Panc1 (cell line): Measurements from ENCODE around the gene ZBTB8A. TPM values are rescaled to one million over a fixed set of nuclear protein-coding genes. Genes with fewer than 3 reads are reported as not detected.
A peak's percentile ranks its signal among the peaks of the same experiment; 100 is the strongest.

ENCODE experiments used
- ATAC-seq: fragments of 200-7000 bp; cut with Tn5 transposase; 2 replicates; pipeline ENCODE4 v1.9.1; 2020; ENCODE audit warnings: mild to moderate bottlenecking, moderate library complexity
- BruUV-seq: library from RNA; stranded (reverse); fragments of 400-500 nt; replicated peaks from 2 replicates; lab custom pipeline; 2021; lab: Mats Ljungman, UMichigan
- CTCF ChIA-PET: fragments of 300-600 bp; sonication (Branson Sonifier 250); formaldehyde crosslinking; loops from one replicate; lab custom pipeline; 2022; ENCODE audit warnings: antibody characterized with exemption; lab: Charles Lee
- POLR2A ChIA-PET: fragments of 300-600 bp; sonication (Branson Sonifier 250); formaldehyde crosslinking; loops from one replicate; lab custom pipeline; 2022; ENCODE audit warnings: antibody characterized with exemption; lab: Charles Lee
- DNase-seq: peaks from one replicate; pipeline ENCODE4 v3.0.0-alpha.2; 2010; ENCODE audit warnings: low read depth, low spot score
- H3K27ac ChIP-seq: 2 replicates; pipeline ENCODE4 v1.5.1; 2011; ENCODE audit warnings: mild to moderate bottlenecking, low read length, inconsistent platforms
- H3K27me3 ChIP-seq: fragments of 200-500 bp; sonication (Bioruptor generic); 2 replicates; pipeline ENCODE4 v1.6.0; 2014; ENCODE audit warnings: low read length, inconsistent platforms; ENCODE audit not compliant: control insufficient read depth, insufficient read depth
- H3K36me3 ChIP-seq: fragments of 200-500 bp; sonication (Bioruptor generic); 2 replicates; pipeline ENCODE4 v1.5.1; 2014; ENCODE audit warnings: inconsistent platforms, mild to moderate bottlenecking, low read length, moderate library complexity; ENCODE audit not compliant: control insufficient read depth, insufficient read depth
- H3K4me1 ChIP-seq: 2 replicates; pipeline ENCODE4 v1.5.1; 2011; ENCODE audit warnings: inconsistent platforms, mild to moderate bottlenecking, low read length, moderate library complexity; ENCODE audit not compliant: control insufficient read depth, insufficient read depth
- H3K4me3 ChIP-seq, 2 experiments: 2 replicates each; pipeline ENCODE4 v1.5.1; 2011 to 2012; ENCODE audit warnings: low read depth in 2 of 2, low read length in 2 of 2, mild to moderate bottlenecking in 2 of 2, inconsistent platforms in 1 of 2, moderate library complexity in 1 of 2
- H3K9me3 ChIP-seq: fragments of 200-500 bp; sonication (Bioruptor generic); 2 replicates; pipeline ENCODE4 v1.5.1; 2014; ENCODE audit warnings: low read depth, mild to moderate bottlenecking, inconsistent platforms, low read length, moderate library complexity; ENCODE audit not compliant: control insufficient read depth, insufficient read depth
- CTCF ChIP-seq: fragments of 450-650 bp; IDR thresholded peaks from 2 replicates; pipeline ENCODE4 v1.5.1; 2017; ENCODE audit warnings: mild to moderate bottlenecking
- POLR2AphosphoS5 ChIP-seq: IDR thresholded peaks from 2 replicates; pipeline ENCODE4 v1.6.1; 2012; ENCODE audit warnings: mild to moderate bottlenecking, low read depth, low read length, moderate library complexity
- REST ChIP-seq, 2 experiments: IDR thresholded peaks; 2 replicates each; pipeline ENCODE4 v1.6.1; 2011 to 2012; ENCODE audit warnings: low read depth in 2 of 2, control low read depth in 1 of 2, low read length in 1 of 2, mild to moderate bottlenecking in 1 of 2, moderate library complexity in 1 of 2; ENCODE audit not compliant: insufficient read depth in 1 of 2
- SIN3A ChIP-seq: IDR thresholded peaks from 2 replicates; pipeline ENCODE4 v1.6.1; 2012; ENCODE audit warnings: low read depth, mild to moderate bottlenecking, low read length, moderate library complexity, borderline replicate concordance; ENCODE audit not compliant: insufficient read depth
- TCF7L2 ChIP-seq: IDR thresholded peaks from 2 replicates; pipeline ENCODE4 v1.6.1; 2011; ENCODE audit warnings: mild to moderate bottlenecking, low read depth, low read length, inconsistent platforms
- in situ Hi-C: cut with HindIII; loops from 2 replicates; pipeline ENCODE4 v1.10.0; 2016; ENCODE audit warnings: low sequenced_read_pairs, low pct_unique_long_range_greater_than_20kb
- intact Hi-C: fragments of 100-400 bp; cut with micrococcal nuclease; formaldehyde crosslinking; loops from one replicate; pipeline ENCODE4 v1.10.0; 2022; ENCODE audit not compliant: unreplicated experiment
- total RNA-seq: library from RNA; stranded (reverse); gene quantifications from one replicate; pipeline ENCODE4 v1.2.1, GENCODE V29; 2021; ENCODE audit not compliant: unreplicated experiment

The ZBTB8A gene
- total RNA-seq, 1 experiment from 2014 or later, result 6.5 TPM

DNA sequence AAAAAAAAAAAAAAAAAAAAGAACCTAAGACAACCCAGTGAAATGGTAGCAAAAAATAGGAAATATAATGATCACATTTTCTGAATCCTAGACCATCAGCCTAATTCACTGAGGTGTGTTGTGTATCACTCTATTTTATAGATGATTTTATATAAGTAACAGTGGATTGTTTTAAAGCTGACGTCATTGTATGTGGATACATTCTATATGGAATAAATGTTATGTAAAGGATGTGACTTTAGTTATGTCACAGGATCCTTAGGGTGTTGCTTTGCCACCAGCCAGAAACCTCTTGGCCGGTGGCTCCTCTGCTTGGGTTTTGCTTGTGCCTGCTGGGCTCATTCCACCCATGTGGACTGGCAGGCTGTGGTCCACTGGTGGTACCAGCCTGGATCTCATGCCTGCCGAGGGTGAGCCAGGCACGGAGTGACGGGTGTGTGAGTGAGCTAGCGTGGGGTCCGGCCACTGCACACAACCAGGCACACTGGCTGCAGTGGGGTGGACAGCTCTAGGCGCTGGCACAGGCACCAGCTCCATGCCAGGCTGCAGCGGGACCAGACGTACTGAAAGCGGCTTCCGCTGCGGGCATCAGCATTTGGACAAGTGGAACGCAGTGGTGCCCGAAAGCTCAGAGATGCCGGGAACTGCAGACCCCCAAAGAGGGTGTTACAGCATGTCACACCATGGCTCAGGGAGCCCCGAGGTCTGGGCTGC is 66.6 kb downstream of the ZBTB8A start:
- H3K27me3 ChIP-seq, result no peaks in the 10 kb centered on the region
- no peak for TF ChIP-seq REST (IDR thresholded peaks at IDR 0.05; ENCODE audit: insufficient read depth in 1 of 2, low read depth in 2 of 2, low read length in 1 of 2)
- no peak for TF ChIP-seq SIN3A
- BruUV-seq, result no TSS peak
- in situ Hi-C loops, result no loop called here
- no peak overlapping the region for H3K4me3 ChIP-seq
- intact Hi-C loops, result no loop called here
- CTCF ChIA-PET, result interaction anchor here (0.6 to 0.8 kb wide), 3 partner anchors 85 to 384 kb away, joined by 3 to 5 read pairs (median 3); partner anchors contain the start of genes EIF3I and TMEM234
- no peak overlapping the region for H3K27ac ChIP-seq
- H3K9me3 ChIP-seq, result no peaks in the 10 kb centered on the region
- ATAC-seq, result peak; percentile 56; the same call in 1 of the 2 replicates
- H3K4me1 ChIP-seq, result no peaks in the 10 kb centered on the region
- no peak for DNase-seq
- no peaks in the 10 kb centered on the region for H3K36me3 ChIP-seq
- POLR2A ChIA-PET, result interaction anchor here (0.5 kb wide), 1 partner anchor 34 kb away, joined by 5 read pairs; no protein-coding TSS in a partner anchor

- ATAC-seq, result peak; percentile 54
- BruUV-seq, result no TSS peak
- ChIA-PET POLR2A (no interaction called here), CTCF (interaction anchor here (0.8 kb wide), 1 partner anchor 86 kb away, joined by 5 read pairs; no protein-coding TSS in a partner anchor)
- H3K36me3 ChIP-seq, result no peaks in the 10 kb centered on the region
- no peaks in the 10 kb centered on the region for H3K27me3 ChIP-seq
- H3K9me3 ChIP-seq, result no peaks in the 10 kb centered on the region
- H3K4me3 ChIP-seq, result no peak overlapping the region
- no peak for DNase-seq
- intact Hi-C loops, result no loop called here
- TF ChIP-seq REST (IDR thresholded peaks at IDR 0.05; ENCODE audit: insufficient read depth in 1 of 2, low read depth in 2 of 2, low read length in 1 of 2) (no peak), SIN3A (no peak), POLR2AphosphoS5 (no peak), CTCF (no peak), TCF7L2 (no peak)
- no peaks in the 10 kb centered on the region for H3K4me1 ChIP-seq
- in situ Hi-C loops, result no loop called here
- no peak overlapping the region for H3K27ac ChIP-seq
Observed at GRCh38 chr1:32606565-32607371, 67.5 kb downstream of the ZBTB8A start.
